GM12872 (cell line): ENCODE data around the gene STX16.

Source experiments
- TF ChIP-seq, protein P1 (sequence below): IDR thresholded peaks from 3 replicates; pipeline ENCODE4 v1.5.1; 2011; ENCODE audit warnings: low read depth, mild to moderate bottlenecking, low read length, moderate library complexity; ENCODE audit not compliant: insufficient read depth

STX16 gene

DNA sequence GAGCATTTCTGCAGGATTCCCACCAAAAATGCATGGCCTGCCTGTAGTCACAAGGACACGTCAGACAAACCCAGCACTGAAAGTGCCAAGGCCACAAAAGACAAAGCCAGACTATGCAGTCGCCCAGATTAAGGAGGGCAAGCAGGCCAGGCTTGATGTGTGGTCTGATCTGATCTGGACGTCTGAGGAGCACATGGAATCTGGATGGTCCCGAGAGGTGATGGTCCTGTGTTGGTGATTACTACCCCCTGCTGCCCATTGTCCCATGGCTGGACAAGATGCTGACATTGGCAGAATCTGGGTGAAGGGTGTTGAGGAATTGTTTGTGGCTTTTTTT lies 58.6 kb downstream of the STX16 start:
- TF ChIP-seq, protein P1, sequence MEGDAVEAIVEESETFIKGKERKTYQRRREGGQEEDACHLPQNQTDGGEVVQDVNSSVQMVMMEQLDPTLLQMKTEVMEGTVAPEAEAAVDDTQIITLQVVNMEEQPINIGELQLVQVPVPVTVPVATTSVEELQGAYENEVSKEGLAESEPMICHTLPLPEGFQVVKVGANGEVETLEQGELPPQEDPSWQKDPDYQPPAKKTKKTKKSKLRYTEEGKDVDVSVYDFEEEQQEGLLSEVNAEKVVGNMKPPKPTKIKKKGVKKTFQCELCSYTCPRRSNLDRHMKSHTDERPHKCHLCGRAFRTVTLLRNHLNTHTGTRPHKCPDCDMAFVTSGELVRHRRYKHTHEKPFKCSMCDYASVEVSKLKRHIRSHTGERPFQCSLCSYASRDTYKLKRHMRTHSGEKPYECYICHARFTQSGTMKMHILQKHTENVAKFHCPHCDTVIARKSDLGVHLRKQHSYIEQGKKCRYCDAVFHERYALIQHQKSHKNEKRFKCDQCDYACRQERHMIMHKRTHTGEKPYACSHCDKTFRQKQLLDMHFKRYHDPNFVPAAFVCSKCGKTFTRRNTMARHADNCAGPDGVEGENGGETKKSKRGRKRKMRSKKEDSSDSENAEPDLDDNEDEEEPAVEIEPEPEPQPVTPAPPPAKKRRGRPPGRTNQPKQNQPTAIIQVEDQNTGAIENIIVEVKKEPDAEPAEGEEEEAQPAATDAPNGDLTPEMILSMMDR: no peak

DNA sequence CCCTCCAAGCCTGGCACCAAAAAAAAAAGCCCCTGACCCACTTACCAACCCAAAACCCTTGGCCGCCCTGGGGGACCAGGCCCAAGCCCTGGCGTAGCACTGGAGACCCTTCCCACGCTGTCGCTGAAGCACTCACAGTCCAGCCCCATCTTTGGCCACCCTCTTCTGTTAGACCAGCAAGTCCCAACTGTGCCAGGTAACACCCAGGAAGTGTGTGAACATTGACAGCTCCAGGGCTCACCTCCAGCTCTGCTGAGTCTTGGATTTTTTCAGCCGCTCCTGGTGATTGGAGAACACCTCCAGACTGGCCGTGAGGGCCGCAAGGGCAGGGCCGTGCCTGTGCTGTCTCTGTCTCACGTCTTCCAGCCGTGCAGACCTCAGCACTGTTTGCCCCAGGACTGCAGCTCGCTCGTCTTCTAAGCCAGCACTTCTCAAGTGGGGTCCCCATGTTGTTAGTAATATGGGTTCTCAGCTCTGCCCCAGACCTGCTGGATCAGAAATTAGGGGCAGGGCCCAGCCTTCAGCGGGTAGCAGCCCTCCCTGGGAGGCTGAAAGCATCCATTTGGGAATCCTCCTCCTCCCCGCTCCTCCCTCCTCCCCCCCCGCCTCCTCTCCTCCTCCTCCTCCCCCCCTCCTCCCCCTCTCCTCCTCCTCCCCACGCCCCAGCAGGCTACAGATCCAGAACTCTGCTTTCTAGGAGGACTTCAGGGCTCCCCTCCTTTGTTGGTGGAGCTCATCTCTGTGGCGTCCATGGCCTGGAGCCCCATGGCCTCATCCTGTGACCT lies 59.6 kb downstream of the STX16 start:
- TF ChIP-seq, protein P1: no peak

DNA sequence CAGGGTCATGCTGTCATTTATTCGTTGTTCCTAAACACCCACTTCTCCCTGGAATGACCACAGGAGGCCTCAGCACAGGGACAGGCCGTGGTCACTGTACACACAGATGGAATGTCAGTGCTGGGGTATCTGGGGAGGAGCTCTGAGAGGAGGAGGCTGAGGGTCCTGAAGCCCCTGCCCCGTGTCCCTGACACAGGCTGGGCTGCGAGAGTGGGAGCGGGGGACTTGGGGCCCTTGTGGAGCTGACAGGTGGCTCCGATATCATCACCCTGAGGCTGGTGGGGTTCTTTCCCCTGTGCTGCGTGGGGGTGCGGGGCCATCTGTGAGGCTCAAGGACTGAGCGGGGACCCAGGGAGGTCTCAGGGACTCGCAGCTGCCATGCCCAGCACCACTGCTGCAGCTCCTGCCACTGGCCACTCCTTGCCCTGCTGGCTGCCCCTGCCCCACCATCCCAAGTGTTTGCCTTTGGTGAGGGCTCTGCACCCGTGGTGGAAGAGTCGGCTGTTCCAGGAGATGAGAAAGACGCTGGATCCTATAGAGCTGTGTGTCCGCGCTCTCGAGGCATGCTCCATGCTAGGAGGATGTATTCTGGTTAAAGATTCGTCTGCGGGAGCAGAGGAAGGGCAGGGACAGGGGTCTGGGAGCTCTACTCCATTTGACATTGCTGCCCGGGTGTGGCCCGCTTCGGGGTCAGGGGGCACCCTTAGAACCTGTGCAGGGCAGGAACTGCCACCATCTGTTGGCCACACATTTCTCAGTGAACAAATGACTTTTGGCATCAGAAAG lies 60.4 kb downstream of the STX16 start:
- TF ChIP-seq, protein P1: no peak

DNA sequence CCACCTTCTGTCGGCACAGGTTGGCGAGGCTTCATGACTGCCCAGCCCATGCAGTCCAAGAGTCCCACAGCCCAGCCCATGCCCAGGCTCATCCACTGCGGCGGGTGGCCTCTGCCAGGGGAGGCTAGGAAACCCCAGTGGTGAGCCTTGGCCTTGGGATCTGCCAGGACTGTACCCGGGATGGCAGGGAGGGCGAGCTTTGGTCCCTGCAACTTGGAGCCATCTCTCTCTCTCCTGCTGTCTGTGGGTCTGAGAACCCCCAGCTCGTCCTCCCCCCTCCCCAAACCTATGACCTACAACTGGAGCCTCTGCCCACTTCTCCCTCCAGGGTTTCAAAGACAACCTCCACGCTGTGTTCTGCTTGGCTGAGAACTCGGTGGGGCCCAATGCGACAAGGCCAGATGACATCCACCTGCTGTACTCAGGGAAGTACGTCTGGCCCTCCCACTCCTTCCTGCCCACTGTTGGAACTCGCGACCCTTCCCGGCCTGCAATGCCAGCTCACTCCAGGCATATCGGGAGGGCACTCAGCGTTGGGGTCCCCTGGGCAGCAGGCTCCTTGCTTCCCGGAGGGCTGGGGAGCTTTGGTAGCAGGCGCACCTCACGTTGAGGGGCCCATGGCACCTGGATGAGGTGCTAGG lies 61.2 kb downstream of the STX16 start:
- TF ChIP-seq, protein P1: no peak

DNA sequence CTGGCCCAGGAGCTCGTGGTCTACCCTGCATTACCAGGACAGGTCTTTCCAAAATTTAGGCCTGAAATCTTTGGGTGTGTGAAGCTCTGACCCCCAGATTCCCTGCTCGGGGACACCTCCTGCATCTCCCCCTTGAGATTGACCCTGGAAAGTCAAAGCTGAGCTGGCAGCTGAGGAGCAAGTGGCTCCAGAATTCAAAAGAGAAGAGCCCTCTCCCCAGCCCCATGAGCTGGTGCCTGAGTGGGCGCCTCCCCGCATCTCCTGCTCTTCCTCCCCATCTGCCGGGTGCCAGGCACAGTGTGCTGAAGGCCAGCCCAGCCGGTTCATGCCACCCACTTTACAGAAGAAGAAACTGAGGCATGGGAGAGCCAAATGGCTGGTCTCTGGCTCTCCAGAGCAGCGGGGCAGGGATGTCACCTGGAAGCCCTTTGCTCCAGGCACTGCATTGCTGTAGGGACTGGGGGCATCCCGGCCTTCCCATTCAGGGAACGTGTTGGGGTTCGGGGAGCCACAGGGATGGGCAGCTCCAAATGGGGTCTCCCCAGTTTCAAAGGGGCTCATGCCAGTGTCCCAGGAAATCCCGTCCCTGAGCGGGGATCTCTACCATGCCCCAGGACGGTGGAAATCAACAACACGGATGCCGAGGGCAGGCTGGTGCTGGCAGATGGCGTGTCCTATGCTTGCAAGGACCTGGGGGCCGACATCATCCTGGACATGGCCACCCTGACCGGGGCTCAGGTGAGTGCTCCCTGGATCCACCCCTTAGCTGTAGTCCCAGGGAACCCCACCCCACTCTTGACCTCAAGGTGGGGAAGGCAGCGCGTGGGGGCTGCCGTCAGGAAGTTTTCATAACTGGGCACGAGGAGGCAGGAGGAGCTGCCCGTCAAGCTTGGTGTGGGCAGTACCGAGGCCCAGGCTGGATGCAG lies 62.0 kb downstream of the STX16 start:
- TF ChIP-seq, protein P1: no peak

DNA sequence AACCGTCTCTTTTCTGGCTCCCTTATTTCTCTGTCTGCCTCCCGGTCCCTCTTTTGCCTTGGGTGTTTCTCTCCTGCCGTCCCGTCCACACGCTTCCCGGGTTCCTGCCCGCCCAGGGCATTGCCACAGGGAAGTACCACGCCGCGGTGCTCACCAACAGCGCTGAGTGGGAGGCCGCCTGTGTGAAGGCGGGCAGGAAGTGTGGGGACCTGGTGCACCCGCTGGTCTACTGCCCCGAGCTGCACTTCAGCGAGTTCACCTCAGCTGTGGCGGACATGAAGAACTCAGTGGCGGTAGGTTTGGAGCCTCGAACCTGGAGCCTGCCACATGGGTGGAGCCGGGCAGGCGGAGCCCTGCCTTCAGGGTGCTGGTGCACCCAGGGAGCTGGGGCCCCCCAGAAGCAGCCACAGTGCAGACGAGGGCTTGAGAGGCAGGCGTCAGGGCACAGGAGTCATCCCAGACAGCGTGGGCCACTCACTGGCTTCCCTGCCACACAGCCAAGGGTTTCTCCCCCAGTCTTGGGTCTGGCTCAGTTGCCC lies 62.8 kb downstream of the STX16 start:
- TF ChIP-seq, protein P1: no peak
